Middle frontal gyrus (tissue), 1 donor: ENCODE measurements around the gene PGBD5.

Experiments
- DNase-seq: peaks from one replicate; pipeline ENCODE4 v3.0.0-alpha.2; 2015; ENCODE audit warnings: low spot score; ENCODE audit errors: extremely low spot score

PGBD5 gene

GRCh38 chr1:230283678-230284077 is 142.5 kb downstream of the PGBD5 start:
- DNase-seq: no peak

GRCh38 chr1:230282157-230282556 is 144.0 kb downstream of the PGBD5 start:
- no peak for DNase-seq

- no peak for DNase-seq
These were observed 144.6 kb downstream of the PGBD5 start for GRCh38 chr1:230281556-230281955.

GRCh38 chr1:230280906-230281413 is 145.2 kb downstream of the PGBD5 start:
- no peak for DNase-seq

- no peak for DNase-seq
These were observed 145.9 kb downstream of the PGBD5 start for GRCh38 chr1:230280054-230280795.

- DNase-seq: no peak
These were observed 146.6 kb downstream of the PGBD5 start for GRCh38 chr1:230279583-230279945.

- DNase-seq: no peak
These were observed 147.1 kb downstream of the PGBD5 start for GRCh38 chr1:230278871-230279582.

- DNase-seq: no peak
These were observed 147.8 kb downstream of the PGBD5 start for GRCh38 chr1:230278376-230278775.

DNA sequence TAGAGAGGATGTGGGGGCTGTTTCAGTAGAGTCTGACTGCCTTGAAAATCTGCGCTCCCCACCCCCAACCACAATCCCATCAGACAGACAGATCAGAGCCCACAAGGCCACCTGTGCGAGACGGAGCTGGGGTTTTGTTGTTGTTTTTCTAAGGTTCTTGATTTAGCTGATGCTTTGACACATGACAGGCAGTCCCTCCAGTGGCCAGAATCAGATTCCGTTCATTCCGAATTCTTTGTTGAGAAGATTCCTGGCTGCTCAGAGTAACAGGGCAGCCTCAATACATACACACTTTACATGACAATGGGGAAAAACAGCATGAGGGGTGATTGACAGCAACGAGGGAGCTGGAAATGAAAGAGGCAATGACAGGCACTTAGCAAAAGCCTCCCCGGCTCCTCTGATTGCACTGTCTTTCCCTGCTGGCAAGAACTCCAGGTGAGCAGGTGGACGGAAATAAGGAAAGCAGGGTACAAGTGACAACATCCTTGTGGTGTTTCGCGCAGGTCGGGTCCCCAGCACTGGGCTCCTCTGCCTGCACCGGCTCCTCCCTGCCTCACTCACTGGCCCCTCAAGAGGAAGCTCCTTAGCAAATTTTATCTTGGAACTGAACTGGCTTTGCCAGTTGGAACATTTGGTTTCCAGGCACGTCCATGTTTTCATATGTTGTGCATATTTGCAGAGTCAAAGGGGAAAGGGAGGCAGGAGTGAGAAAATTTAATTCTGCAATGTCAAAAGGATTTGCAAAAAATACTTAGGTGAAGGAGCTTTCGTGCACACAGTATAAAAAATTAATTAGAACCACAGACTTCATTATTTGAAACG is 148.7 kb downstream of the PGBD5 start:
- DNase-seq: no peak

DNA sequence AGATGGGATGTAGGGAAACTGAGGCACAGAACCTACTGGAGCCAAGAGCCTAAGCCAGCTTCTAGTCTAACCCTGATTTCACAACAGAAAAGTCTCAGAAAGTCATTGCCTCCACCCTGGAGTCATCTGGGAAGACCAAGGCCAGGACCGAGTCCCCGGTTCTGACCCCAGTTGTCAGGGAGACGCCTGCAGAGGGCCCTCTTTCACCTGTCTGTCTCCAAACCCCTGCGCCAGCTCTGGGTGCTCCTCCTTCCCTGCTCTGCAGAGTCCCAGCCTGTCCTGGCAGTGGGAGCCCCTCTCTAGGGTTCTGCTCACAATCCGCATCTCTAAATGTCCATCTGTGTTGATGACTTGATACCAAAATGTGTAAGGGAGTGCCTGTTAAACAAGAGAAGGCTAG is 149.7 kb downstream of the PGBD5 start:
- DNase-seq: no peak

DNA sequence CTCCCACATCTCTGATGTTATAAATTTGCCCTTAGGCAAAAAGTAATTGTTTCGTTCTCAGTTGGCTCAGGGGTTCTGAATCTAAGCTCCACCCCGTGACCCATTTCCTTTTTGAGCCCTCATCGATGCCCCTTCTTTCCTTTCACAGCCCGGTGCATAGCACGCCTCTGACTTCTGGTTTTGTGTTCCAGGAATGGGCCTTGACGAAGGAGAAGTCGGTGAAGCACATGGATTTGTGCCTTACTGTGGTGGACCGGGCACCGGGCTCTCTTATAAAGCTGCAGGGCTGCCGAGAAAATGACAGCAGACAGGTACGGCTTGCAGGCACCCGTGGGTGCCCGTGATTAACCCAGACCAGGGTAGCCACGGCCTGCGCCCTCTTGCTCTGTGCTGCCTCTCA is 151.9 kb downstream of the PGBD5 start:
- DNase-seq: no peak

DNA sequence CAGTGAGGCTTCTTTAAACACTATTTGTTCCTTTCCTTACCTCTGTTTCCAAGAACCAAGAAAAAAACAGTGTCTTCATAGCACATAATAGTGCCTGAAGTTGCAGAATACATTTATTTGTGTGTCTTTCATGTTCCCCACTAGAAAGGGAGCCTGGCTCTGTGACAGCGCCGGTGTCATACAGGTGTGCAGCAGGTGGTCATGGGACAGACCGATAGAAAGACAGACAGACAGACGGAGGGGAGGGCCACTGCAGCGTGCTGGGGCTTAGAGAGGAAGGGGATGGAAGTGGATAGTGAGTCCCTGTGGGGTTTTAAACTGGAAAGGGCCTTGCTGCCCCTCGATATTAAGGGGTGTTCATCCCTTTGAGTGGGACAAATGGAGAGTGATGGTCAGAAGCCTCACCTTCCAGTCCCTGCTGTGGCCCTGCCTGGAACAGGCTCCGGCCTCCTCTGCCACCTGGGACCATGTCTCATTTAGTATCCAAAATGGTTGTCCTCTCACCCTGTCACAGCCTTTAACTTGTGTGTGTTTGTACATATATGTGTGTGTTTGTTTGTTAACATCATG is 152.9 kb downstream of the PGBD5 start:
- DNase-seq: no peak

DNA sequence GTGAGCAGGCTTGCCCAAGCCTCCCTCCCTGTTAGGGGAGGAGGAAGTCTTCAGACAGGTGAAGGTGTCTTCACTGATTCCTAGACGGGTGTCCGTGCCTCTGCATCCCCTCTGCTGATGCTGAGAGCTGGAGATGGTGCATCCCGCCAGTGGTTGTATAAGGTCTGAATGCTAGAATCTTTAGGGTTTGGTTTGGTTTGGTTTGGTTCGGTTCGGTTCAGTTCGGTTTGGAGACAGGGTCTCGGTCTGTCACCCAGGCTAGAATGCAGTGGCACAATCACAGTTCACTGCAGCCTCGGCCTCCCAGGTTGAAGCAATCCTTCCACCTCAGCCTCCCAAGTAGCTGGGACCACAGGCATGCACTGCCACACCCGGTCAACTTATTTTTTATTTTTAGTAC is 153.6 kb downstream of the PGBD5 start:
- no peak for DNase-seq

DNA sequence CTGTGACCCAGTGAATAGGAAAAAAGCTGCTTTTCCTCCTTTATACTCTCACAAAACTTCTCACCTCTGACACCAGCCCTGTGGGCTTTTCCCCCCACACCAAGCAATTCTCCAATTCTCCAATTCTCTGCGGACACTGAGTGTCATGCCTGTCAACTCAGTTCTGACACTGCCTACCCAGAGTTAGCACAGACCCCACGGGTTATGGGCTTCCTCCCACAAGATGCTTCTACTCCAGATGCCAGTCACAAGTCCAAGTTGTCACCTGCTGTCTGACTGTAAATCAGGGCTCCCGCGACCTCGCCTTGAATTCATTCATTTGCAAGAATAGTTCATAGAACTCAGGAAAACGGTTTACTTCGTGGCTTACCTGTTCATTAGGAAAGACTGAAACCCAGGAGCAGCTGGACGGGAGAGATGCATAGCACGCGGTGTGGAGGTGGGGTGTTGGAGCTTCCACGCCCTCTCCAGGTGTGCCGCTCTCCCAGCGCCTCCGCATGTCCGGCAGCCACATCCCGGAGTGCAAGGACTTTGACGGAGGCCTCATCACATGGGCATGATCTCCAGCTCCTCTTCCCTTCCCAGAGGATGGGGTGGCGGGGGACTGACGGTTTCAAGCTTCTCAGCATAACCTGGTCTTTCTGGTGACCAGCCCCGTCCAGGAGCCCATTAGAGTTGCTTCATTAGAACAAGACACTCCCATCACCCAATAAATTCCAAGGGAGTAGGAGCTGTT is 154.7 kb downstream of the PGBD5 start:
- no peak for DNase-seq

DNA sequence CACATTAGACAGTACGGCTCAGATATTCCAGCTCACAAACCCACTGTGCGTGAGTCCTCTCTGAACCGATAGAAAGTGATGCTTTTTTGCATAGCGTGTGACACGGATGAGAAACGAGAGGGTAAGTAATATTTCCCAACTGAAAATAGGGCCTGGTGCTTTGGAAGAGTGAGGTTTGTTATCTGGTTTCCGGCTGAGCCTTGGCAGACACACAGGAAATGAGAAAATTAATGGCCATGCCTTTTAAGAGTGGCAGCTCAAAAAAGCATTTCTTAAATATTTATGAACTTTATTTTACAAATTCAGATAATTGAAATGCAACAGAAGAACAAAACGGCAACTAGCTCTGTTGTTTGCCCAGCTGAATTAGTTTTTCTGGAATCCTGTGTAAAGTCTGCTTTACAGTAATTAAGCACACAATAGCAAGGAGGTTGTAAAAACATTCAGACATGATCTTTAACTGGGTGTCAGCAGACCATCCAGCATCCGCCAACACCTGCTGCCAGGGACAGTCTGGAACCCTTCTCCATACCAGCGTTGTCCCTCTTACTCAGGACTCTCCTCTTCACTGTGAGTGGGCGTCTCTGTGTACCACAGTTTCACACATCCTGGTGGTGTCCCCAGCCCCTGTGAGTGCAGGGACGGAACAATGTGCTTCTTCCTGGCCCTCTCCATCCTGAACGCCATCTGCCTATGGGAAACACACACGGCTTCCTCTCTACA is 155.4 kb downstream of the PGBD5 start:
- DNase-seq: no peak

DNA sequence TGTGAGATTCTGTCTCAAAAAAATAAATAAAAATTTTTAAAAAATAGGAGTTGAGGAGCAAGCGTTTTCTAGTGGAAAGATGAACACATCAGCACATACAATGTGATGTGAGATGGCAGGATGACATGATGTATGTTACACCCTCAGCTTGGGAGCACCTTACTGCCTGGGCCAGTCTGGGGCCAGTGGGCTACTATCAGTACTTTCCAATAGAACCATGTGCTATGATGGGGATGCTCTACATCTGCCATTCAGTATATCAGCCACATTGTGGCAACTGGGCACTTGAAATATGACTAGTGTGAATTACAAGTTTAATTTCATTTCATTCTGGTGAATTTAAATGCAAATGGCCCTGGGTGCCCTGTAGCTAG is 156.0 kb downstream of the PGBD5 start:
- DNase-seq: no peak

DNA sequence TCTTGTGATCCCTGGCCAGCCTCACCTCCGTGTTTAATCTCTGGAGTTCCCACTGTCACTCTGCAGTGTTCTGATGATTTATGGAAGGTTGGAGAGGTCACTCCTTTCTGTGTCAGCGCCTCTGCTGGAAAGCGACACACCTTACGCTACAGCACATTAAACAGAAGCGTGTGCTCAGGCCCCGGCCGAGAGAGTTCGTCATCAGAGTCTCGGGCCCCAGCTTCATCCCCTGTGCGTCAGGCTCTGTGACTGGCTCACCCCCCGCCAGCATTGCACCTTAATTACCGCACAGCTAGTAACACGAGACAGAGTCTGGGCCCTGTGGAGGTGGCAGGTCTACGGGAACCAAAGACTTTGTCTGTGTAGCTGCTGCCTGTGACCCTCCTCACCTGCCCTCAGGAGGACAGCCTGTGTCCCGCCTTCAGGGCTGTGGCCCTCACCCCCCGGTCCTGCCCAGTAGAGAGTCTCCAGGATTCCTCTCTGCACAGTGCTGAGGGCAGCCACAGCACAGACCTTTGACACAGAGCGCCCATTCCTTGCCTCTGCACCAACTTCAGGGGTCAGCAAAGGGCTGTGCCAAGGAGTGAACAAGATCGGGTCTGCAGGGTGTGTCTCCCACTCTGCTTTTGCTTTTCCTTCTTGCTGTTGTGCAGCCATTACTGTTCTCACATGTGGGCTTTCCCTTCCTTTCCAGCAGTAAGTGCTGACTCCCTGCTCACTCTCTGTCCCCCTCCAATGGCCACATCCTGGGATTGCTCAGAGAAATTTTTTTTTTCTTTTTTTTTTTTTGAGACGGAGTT is 157.6 kb downstream of the PGBD5 start:
- DNase-seq: no peak

GRCh38 chr1:230267338-230268065 is 158.6 kb downstream of the PGBD5 start:
- no peak for DNase-seq

DNA sequence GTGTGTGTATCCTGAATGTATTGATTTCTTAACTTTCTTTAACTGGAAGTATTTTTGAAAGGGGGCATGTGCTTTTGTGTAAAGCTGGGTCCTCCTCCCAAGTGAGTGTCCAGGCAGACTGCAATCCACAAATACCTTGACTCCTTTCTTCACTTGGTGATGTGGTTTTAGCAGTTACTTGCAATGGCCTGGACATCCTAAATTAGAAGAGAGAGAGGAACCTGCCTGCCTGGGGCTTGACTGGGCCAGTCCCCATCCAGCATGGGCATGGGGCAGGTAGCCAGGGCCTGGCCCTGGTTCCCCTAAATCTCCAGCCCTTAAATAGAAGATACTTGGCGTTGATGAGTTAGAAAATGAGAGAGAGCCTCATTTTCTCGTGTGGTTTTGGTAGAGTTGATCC is 159.7 kb downstream of the PGBD5 start:
- DNase-seq: no peak
